Vagina (tissue), 2 donors: Measurements from ENCODE around the gene JAKMIP1.

ENCODE experiments used
- CTCF ChIP-seq, 3 experiments: fragments of 450-650 bp in 2 of 3; fragments of 200-600 bp in 1 of 3; sonication (generic) in 1 of 3; IDR thresholded peaks; one replicate each; pipeline ENCODE4 v1.5.1; 2017 to 2019; ENCODE audit warnings: antibody characterized with exemption in 3 of 3, mild to moderate bottlenecking in 2 of 3, moderate library complexity in 2 of 3
- POLR2A ChIP-seq, 2 donors: fragments of 450-650 bp; IDR thresholded peaks; one replicate each; pipeline ENCODE4 v1.6.1; 2017; ENCODE audit warnings: antibody characterized with exemption in 2 of 2, mild to moderate bottlenecking in 2 of 2, moderate library complexity in 2 of 2
- POLR2AphosphoS5 ChIP-seq, 2 donors: sonication (generic); formaldehyde crosslinking; IDR thresholded peaks; one replicate each; pipeline ENCODE4 v1.9.0; 2017; ENCODE audit warnings: antibody characterized with exemption in 2 of 2, mild to moderate bottlenecking in 2 of 2, low read depth in 1 of 2; ENCODE audit not compliant: insufficient read depth in 1 of 2

- TF ChIP-seq CTCF (IDR thresholded peaks at IDR 0.05), result no peak
- no peak for TF ChIP-seq POLR2A (IDR thresholded peaks at IDR 0.05)
- TF ChIP-seq POLR2AphosphoS5 (IDR thresholded peaks at IDR 0.05; ENCODE audit: insufficient read depth in 1 of 2, low read depth in 1 of 2), result no peak
Observed at GRCh38 chr4:6178757-6179156, 21.6 kb downstream of the JAKMIP1 start.
